Measurements from ENCODE around the gene CTNNA3.

Gene CTNNA3

DNA sequence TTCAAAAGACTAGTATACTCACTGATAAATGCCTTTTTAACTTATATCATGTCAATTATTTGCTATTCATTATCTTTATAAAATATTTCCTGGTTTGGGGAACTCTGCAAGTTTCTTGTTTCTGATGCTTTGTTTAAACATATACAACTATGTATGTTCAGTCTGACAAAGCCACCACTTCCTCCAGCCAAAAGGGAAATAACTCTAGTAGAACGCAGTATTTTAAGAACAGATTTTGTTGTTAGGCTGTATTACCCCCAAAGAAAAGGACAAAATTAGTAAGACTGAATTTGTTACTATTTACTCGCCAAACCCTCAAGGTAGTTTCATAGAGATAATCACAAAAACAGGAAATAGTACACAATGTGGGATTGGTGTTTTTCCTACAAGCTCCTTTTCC lies 691.3 kb downstream of the CTNNA3 start:
- Mint-ChIP-seq H3K4me3 (no peak overlapping the region), H3K9me3 (peaks cover 0 to 6% of the 10 kb centered on the region in 2 donors), H3K27ac (no peak overlapping the region), H3K27me3 (no peaks in the 10 kb centered on the region), H3K4me1 (no peaks in the 10 kb centered on the region)
- ATAC-seq (no peak), DNase-seq (no peak)

DNA sequence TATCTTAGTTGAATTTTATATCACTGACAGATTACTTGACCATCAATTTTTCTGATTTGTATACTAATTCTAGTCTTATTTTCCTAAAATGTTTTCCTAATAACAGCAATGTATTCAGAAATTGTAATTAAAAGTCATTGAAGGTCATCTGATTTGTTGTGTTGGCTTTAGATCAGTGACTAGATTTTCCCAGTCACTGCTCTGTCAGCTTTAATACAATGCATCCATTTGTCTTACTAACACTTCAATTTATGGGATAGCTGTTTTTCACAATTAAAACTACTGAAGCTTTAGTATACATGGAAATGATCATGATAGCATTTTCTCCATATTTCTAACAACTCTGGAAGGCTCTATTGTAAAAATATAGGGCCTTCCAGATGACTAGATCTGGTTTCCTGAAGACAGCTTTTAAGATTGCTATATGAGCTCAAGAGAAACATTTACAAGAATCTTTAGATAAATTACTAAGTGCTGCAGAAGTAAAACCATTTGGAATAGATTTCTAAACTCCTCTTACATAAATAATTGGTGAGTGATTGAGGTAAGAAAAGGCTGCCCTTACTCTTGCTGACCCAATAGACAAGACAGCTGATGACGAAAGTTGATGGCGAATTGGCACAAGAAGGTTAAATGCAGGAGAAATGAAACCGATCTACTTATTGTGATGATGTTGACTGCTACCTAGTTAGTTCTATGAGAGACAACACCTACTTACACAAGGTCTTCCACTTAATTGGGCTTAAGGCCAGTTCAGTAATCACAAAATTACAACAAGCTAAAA lies 696.0 kb downstream of the CTNNA3 start:
- Mint-ChIP-seq H3K27ac (no peak overlapping the region), H3K4me1 (no peaks in the 10 kb centered on the region), H3K9me3 (peaks cover 0 to 10% of the 10 kb centered on the region in 2 donors), H3K27me3 (no peaks in the 10 kb centered on the region), H3K4me3 (no peak overlapping the region)
- no peak for DNase-seq
- no peak for ATAC-seq

DNA sequence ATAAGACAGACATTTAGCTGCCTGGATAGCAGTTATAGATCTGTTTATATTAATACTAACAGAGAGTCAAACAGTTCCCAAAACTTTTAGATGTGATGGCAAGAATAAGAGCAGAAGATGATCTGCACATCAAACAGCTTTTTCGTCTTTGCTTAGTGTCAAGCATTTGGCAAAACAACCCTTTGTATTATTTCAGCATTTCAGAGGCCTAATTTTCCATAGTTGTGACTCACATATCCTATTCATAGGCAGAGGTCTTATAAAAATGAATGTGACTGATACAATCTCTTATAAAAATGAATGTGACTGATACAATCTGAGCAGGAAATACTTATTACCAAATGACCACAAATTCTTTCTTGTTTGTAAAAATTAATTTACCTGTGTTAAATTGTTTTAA lies 699.0 kb downstream of the CTNNA3 start:
- Mint-ChIP-seq H3K27ac (no peak overlapping the region), H3K4me3 (no peak overlapping the region), H3K27me3 (no peaks in the 10 kb centered on the region), H3K9me3 (peaks cover 0 to 11% of the 10 kb centered on the region in 2 donors), H3K4me1 (no peaks in the 10 kb centered on the region)
- no peak for DNase-seq
- ATAC-seq: no peak

DNA sequence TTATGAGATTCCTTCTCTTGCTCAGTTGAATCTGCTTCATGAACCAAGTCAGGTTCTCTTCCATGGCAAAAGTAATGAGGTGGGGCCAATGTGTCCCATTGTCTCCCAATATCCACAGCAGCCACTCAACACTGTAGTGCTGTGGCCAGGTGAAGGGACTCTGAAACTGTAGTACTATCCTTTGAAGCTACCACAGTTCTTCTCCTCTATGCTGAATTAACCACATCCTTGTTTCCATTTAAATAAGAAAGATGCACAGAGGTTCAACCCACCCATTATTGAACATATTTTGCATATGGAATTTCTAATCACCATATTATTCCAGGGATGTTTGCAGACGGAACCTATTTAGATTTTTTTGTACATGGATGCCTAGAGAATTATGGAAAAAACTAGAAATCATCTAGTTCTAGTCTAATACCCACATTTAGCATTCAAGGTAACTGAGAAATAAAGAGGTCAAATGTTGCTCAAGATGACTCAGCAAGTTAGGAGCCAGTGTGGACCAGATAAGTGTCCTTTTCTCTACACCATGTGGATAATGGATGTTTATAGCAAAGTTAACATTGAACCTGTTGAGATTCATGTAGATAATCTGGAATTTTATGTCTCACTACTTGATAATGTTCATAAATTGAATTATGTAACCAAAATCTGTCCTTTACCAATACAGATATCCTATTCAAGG lies 705.7 kb downstream of the CTNNA3 start:
- DNase-seq (no peak), ATAC-seq (no peak)
- Mint-ChIP-seq H3K27ac (no peak overlapping the region), H3K9me3 (peaks cover 0 to 4% of the 10 kb centered on the region in 2 donors), H3K27me3 (no peaks in the 10 kb centered on the region), H3K4me3 (no peak overlapping the region), H3K4me1 (no peaks in the 10 kb centered on the region)

DNA sequence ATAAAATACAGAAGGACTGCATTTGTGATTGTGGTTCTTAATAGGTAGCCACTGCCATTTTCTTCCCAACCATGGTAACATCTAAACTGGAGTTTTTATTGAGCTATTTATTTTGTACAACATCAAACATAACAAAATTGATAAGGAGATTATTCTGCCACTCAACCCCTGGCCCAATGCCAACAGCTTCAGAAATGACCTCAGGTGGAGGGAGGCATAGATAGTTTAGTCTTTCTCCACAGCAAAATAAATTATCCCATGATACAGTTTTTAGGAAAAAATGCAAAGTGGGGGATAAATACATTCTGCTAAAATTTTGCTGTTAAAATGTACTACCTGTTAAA lies 712.5 kb downstream of the CTNNA3 start:
- H3K27ac Mint-ChIP-seq: no peak overlapping the region
- no peak overlapping the region for H3K4me3 Mint-ChIP-seq
- no peaks in the 10 kb centered on the region for H3K4me1 Mint-ChIP-seq
- ATAC-seq (no peak), DNase-seq (no peak)
- peaks cover 0 to 9% of the 10 kb centered on the region in 2 donors for H3K9me3 Mint-ChIP-seq
- no peaks in the 10 kb centered on the region for H3K27me3 Mint-ChIP-seq

DNA sequence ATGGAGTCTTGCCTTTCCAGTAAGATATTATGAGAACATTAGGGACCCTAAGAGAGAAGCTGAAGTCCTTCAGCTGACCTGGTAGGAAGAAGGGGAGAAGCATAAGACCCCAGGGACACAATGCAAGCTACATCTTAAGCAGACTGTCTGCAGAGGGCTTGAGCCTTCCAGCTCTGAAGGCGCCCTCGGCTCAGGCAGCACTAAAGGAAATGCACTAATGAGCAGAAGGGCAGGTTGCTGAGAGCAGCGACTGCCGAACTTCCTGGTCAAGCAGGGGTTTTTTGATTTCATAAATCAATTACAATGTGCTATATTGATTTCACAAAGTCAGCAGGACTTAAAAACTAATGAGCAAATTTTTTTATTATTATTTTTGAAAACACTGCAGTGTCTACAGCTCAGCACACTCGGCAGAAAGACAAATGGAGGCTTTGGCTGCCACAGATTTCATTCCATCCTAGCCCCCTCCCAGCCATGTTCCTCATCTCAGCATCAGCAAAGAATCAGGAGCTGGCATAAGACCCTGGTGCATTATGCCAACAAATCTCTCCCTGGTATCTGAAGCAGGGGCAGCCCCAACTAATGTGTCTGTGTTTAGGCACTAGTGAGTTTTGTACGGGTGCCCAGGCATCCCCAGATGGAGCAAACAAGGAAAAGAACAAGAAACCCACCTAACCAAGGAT lies 713.1 kb downstream of the CTNNA3 start:
- no peaks in the 10 kb centered on the region for H3K27me3 Mint-ChIP-seq
- H3K9me3 Mint-ChIP-seq: peaks cover 0 to 9% of the 10 kb centered on the region in 2 donors
- no peak overlapping the region for H3K27ac Mint-ChIP-seq
- no peak overlapping the region for H3K4me3 Mint-ChIP-seq
- no peak for DNase-seq
- ATAC-seq: no peak
- H3K4me1 Mint-ChIP-seq: no peaks in the 10 kb centered on the region

DNA sequence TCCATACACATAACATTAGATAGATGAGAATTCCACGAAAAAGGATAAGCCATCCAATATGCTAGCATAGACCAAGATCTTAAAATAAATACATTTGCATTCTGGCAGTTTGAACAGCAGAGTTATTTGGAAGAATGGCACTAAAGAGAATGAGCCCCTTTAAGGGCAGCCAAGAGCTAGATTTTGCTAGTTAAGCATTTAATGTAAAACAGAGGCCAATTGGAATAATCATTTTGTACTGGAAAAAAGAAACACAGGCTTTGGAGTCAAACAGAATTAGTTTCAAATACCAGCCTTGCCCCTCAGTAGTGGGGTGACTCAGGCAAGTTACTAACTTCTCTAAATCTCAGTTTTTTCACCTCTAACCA lies 714.0 kb downstream of the CTNNA3 start:
- H3K27me3 Mint-ChIP-seq: no peaks in the 10 kb centered on the region
- ATAC-seq (no peak), DNase-seq (no peak)
- no peak overlapping the region for H3K27ac Mint-ChIP-seq
- H3K9me3 Mint-ChIP-seq: peaks cover 0 to 9% of the 10 kb centered on the region in 2 donors
- no peak overlapping the region for H3K4me3 Mint-ChIP-seq
- no peaks in the 10 kb centered on the region for H3K4me1 Mint-ChIP-seq

DNA sequence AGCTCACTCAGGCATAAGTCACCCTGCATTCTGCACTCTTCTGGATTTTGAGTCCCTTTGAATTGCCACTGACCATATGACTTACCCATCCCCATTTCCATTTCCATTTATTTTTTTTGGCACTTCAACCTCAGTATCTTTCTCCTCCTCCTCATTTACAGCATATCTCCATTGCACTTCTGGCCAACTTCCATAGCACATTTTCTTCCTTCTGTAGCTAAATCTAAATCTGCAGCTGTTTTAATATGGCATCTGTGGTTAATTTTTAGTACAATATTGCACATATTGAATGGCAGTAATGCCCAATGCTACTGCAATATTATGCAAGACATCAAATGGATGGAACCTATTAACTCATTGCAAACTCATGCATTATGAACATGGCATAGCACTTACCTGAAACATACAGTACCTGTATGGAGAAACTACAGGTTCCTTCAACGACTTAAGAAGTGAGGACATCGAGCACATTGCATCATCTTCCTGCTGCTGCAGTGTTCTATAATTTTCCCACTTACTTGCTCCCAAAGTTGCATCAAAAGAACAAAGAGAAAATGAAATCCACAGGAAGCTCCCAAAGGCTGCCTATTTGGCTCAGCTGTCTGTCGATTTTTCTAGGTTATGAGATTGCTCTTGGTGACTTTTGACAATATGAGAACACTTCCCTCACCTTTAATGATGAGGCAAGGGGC lies 714.5 kb downstream of the CTNNA3 start:
- Mint-ChIP-seq H3K4me1 (no peaks in the 10 kb centered on the region), H3K4me3 (no peak overlapping the region), H3K9me3 (peaks cover 0 to 9% of the 10 kb centered on the region in 2 donors), H3K27ac (no peak overlapping the region), H3K27me3 (no peaks in the 10 kb centered on the region)
- no peak for DNase-seq
- no peak for ATAC-seq

DNA sequence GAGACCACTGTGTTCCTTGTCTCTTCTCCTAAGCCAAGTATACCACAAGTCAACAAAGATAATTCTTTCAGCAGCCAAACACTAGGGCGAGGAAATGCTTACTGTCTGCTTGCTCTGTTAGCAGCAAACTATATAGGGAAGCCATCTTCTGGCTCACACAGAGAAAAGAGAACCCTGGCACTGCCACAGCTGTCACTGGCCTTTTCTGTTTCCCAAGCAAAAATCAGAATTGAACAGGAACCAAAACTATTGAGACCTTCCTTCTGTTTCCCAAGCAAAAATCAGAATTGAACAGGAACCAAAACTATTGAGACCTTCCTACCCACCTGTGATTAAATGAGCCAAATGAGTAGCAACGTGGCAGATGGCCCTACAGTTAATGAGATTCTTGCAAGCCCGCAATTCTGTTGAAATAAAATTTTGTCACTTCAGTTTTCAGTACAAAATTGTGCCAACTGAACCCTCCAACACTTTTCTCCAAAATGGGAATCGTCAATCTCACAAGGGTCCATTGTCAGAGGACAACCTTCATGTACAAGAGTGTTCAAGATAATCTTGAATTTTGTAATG lies 715.7 kb downstream of the CTNNA3 start:
- H3K27ac Mint-ChIP-seq: no peak overlapping the region
- H3K9me3 Mint-ChIP-seq: peaks cover 0 to 9% of the 10 kb centered on the region in 2 donors
- DNase-seq (no peak), ATAC-seq (no peak)
- H3K4me1 Mint-ChIP-seq: no peaks in the 10 kb centered on the region
- H3K27me3 Mint-ChIP-seq: no peaks in the 10 kb centered on the region
- H3K4me3 Mint-ChIP-seq: no peak overlapping the region

DNA sequence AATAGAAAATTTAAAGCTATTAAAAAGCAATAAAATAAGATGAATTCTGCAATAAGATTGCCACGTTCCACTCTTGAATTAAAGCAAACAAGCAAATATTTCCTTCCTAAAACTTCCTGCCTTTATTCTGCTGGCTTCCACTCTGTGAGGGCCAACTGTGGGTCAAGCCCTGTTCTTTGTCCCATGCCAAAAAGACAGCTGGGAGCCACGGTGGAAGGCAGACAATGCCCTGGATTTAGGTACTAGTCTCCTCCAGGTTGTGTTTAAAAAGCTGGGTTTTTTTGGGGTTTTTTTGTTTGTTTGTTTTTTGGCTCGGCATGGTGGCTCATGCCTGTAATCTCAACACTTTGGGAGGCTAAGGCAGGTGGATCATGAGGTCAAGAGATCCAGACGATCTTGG lies 731.0 kb downstream of the CTNNA3 start:
- Mint-ChIP-seq H3K27me3 (no peaks in the 10 kb centered on the region), H3K9me3 (peaks cover 0 to 4% of the 10 kb centered on the region in 2 donors), H3K27ac (no peak overlapping the region), H3K4me3 (no peak overlapping the region), H3K4me1 (no peaks in the 10 kb centered on the region)
- no peak for ATAC-seq
- no peak for DNase-seq

DNA sequence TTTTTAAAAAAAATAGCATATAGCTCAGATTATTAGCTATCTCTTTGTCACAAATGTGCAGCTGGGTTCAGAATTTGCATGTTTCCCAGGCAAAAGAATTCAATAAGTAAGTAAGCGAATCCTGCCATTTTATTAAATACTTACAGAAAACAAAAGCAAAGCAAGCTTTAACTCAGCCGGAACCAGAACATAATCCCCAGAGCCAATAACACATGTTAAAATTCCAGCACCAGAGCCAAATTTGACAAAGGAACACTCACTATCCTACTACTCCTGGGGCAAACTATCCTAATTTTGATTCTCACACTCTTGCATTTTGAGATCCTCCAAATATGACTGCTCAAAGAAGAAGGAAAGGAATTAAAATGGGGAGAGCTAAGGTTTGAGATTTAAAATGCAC lies 737.5 kb downstream of the CTNNA3 start:
- ATAC-seq (no peak), DNase-seq (no peak)
- no peaks in the 10 kb centered on the region for H3K4me1 Mint-ChIP-seq

DNA sequence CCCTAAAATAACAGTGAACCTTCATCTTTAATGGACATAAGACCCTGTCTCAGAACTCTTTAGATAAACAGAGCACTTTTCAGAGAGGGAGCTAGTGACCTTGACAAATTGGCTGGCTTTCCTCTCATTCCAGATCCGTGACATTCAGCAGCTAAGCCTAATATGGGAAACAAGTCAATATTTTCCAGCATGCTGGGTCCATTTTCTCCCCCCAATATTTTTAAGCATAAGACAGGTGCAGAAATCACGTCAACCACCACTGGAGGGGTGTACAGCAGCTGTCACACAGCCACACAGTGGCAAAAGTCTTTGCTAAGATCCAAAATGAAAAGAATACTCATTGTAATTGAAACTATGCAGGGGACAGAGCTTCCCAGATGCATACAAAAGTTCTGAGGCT lies 744.1 kb downstream of the CTNNA3 start:
- Mint-ChIP-seq H3K27ac (no peak overlapping the region), H3K9me3 (no peaks in the 10 kb centered on the region)
- ATAC-seq: no peak

More for the DNA sequence above, 737.5 kb downstream of the CTNNA3 start:
- Mint-ChIP-seq H3K4me3 (no peak overlapping the region), H3K27ac (no peak overlapping the region), H3K27me3 (no peaks in the 10 kb centered on the region), H3K9me3 (peaks cover 0 to 3% of the 10 kb centered on the region in 2 donors)

DNA sequence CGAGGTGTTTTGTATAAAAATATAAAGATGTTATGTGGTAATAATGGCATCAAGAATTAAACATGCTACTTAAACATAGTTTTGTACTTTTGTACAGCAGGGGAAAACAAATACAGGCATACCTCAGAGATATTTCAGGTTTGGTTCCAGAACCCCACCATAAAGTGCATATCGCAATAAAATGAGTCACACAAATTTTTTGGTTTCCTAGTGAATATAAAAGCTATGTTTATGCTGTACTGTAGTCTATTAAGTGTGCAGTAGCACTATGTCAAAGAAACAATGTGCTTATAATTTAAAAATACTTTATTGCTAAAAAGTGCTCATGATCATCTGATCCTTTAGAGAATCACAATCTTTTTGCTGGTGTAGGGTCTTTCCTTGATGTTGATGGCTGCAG lies 752.4 kb downstream of the CTNNA3 start:
- H3K27ac Mint-ChIP-seq: no peak overlapping the region
- no peaks in the 10 kb centered on the region for H3K27me3 Mint-ChIP-seq
- ATAC-seq (no peak), DNase-seq (no peak)
- no peaks in the 10 kb centered on the region for H3K9me3 Mint-ChIP-seq
- no peaks in the 10 kb centered on the region for H3K4me1 Mint-ChIP-seq
- H3K4me3 Mint-ChIP-seq: no peak overlapping the region

More for the DNA sequence above, 744.1 kb downstream of the CTNNA3 start:
- H3K4me1 Mint-ChIP-seq: no peaks in the 10 kb centered on the region
- H3K27me3 Mint-ChIP-seq: no peaks in the 10 kb centered on the region
- DNase-seq: no peak
- no peak overlapping the region for H3K4me3 Mint-ChIP-seq

DNA sequence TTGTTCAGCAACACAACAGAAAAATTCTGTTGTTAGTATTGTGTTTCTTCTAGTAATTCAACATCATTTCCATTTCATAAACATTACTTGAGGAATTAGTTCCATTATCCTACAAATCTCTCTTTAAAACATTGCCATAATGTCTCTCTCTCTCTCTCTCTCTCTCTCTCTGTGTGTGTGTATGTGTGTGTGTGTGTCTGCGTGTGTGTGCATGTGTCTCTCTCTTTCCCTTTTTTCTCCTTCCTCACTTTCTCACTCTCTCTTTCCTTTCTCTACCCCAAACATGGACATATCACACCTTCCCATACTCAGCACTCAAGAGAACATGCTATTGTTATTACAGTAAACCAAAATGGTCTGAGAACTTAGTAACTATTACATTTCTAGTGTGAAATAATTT lies 753.6 kb downstream of the CTNNA3 start:
- H3K4me3 Mint-ChIP-seq: no peak overlapping the region
- no peak overlapping the region for H3K27ac Mint-ChIP-seq
- no peak for DNase-seq
- no peaks in the 10 kb centered on the region for H3K27me3 Mint-ChIP-seq
- no peak for ATAC-seq
- no peaks in the 10 kb centered on the region for H3K9me3 Mint-ChIP-seq
- H3K4me1 Mint-ChIP-seq: no peaks in the 10 kb centered on the region

DNA sequence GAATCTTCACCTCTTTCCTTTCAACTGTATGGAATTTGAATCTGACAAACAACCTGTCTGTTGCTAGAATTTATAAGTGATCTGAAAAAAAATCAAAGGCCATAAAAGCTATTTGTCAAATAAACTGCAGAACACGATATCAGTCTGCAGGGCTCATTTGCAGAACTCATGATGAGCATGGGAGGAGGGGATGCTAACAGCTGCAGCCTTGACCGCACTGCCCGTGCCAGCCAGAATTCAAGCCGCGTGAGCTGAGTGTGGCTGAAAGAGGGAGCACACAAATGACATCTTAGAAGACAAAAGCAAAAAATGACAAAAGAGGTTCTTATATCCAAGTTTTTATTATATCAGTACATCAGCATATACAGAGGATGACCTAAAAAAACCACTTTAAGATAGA lies 754.5 kb downstream of the CTNNA3 start:
- H3K4me3 Mint-ChIP-seq: no peak overlapping the region
- no peak for DNase-seq
- ATAC-seq: no peak
- H3K27me3 Mint-ChIP-seq: no peaks in the 10 kb centered on the region
- H3K27ac Mint-ChIP-seq: no peak overlapping the region
- no peaks in the 10 kb centered on the region for H3K9me3 Mint-ChIP-seq
- no peaks in the 10 kb centered on the region for H3K4me1 Mint-ChIP-seq

All from stimulated activated naive CD8-positive, alpha-beta T cell treated with anti-CD3 and anti-CD28 coated beads, Interleukin-15, amount 100 ng/mL, for 72 hours (primary cell).